GM18499 (cell line): ENCODE data around the gene CMSS1.

Experiments
- ATAC-seq: cut with Tn5 transposase; IDR thresholded peaks from one replicate; pipeline ENCODE4 v1.9.1; 2021; ENCODE audit warnings: moderate number of reproducible peaks; ENCODE audit not compliant: insufficient read depth, unreplicated experiment

Gene CMSS1

GRCh38 chr3:100114413-100115030 is 296.9 kb downstream of the CMSS1 start, which contains the start of gene FILIP1L:
Gene FILIP1L (minus strand): TSS chr3:100114501.
- no peak for ATAC-seq

GRCh38 chr3:100117093-100117492 is 299.4 kb downstream of the CMSS1 start:
- ATAC-seq: no peak

GRCh38 chr3:100120012-100120411 is 302.4 kb downstream of the CMSS1 start:
- no peak for ATAC-seq

- ATAC-seq: no peak
These were observed 303.0 kb downstream of the CMSS1 start for GRCh38 chr3:100120693-100121092.

GRCh38 chr3:100122321-100122720 is 304.7 kb downstream of the CMSS1 start:
- no peak for ATAC-seq

GRCh38 chr3:100123112-100123511 is 305.4 kb downstream of the CMSS1 start:
- no peak for ATAC-seq

GRCh38 chr3:100124201-100124761 is 306.6 kb downstream of the CMSS1 start:
- ATAC-seq: no peak

GRCh38 chr3:100125161-100125938 is 307.7 kb downstream of the CMSS1 start:
- ATAC-seq: no peak

- no peak for ATAC-seq
These were observed 310.1 kb downstream of the CMSS1 start for GRCh38 chr3:100127792-100128191.

- ATAC-seq: no peak
These were observed 310.9 kb downstream of the CMSS1 start for GRCh38 chr3:100128565-100128964.

- ATAC-seq: no peak
These were observed 312.3 kb downstream of the CMSS1 start for GRCh38 chr3:100129941-100130340.

GRCh38 chr3:100131241-100131640 is 313.6 kb downstream of the CMSS1 start:
- no peak for ATAC-seq

GRCh38 chr3:100136921-100137320 is 319.3 kb downstream of the CMSS1 start:
- ATAC-seq: no peak

- ATAC-seq: no peak
These were observed 323.3 kb downstream of the CMSS1 start for GRCh38 chr3:100140976-100141375.

- ATAC-seq: no peak
These were observed 323.9 kb downstream of the CMSS1 start for GRCh38 chr3:100141586-100141985.

- peak; percentile 95 for ATAC-seq
These were observed 326.7 kb downstream of the CMSS1 start for GRCh38 chr3:100144255-100144866.

GRCh38 chr3:100149130-100149529 is 331.5 kb downstream of the CMSS1 start:
- ATAC-seq: no peak

- no peak for ATAC-seq
These were observed 332.2 kb downstream of the CMSS1 start for GRCh38 chr3:100149713-100150415.

GRCh38 chr3:100150473-100150872 is 332.8 kb downstream of the CMSS1 start:
- no peak for ATAC-seq

GRCh38 chr3:100151024-100151707 is 333.5 kb downstream of the CMSS1 start:
- no peak for ATAC-seq
